Keratinocyte (primary cell): ENCODE data around the gene PCK1.

ENCODE experiments used
- EZH2 ChIP-seq: IDR thresholded peaks from one replicate; pipeline ENCODE4 v1.6.1; 2012; ENCODE audit warnings: inconsistent platforms, mild to moderate bottlenecking, low read length, moderate library complexity
- TF ChIP-seq, protein P1 (sequence below), 3 experiments: IDR thresholded peaks in 1 of 3; conservative IDR thresholded peaks in 1 of 3; optimal IDR thresholded peaks in 1 of 3; 2 replicates in 2 of 3; 3 replicates in 1 of 3; pipeline versions ENCODE3 to v1.5.1; 2011; ENCODE audit warnings: low read length in 3 of 3, mild to moderate bottlenecking in 3 of 3, moderate library complexity in 2 of 3, control low read depth in 1 of 3, inconsistent platforms in 1 of 3; ENCODE audit not compliant: insufficient read depth in 2 of 3; ENCODE audit errors: extremely low read depth in 1 of 3

- TF ChIP-seq, protein P1, sequence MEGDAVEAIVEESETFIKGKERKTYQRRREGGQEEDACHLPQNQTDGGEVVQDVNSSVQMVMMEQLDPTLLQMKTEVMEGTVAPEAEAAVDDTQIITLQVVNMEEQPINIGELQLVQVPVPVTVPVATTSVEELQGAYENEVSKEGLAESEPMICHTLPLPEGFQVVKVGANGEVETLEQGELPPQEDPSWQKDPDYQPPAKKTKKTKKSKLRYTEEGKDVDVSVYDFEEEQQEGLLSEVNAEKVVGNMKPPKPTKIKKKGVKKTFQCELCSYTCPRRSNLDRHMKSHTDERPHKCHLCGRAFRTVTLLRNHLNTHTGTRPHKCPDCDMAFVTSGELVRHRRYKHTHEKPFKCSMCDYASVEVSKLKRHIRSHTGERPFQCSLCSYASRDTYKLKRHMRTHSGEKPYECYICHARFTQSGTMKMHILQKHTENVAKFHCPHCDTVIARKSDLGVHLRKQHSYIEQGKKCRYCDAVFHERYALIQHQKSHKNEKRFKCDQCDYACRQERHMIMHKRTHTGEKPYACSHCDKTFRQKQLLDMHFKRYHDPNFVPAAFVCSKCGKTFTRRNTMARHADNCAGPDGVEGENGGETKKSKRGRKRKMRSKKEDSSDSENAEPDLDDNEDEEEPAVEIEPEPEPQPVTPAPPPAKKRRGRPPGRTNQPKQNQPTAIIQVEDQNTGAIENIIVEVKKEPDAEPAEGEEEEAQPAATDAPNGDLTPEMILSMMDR (optimal IDR thresholded peaks at IDR 0.05 in 1 of 3, IDR thresholded peaks at IDR 0.05 in 1 of 3, conservative IDR thresholded peaks at IDR 0.05 in 1 of 3; ENCODE audit: extremely low read depth in 1 of 3, insufficient read depth in 2 of 3, low read length in 3 of 3): no peak
- TF ChIP-seq EZH2: no peak
Observed at GRCh38 chr20:57595041-57596030, 34.4 kb downstream of the PCK1 start.
